HepG2 (cell line): ENCODE results near the gene NDUFA13. TPM values are rescaled to one million over a fixed set of nuclear protein-coding genes. Genes with fewer than 3 reads are reported as not detected.

Source experiments
- ATAC-seq: fragments of 200-7000 bp; cut with Tn5 transposase; 3 replicates; pipeline ENCODE4 v1.9.1; 2020; ENCODE audit warnings: mild to moderate bottlenecking, moderate library complexity
- BruUV-seq: library from RNA; stranded (reverse); fragments of 400-500 nt; replicated peaks from 2 replicates; lab custom pipeline; 2021; lab: Mats Ljungman, UMichigan
- CTCF ChIA-PET: fragments of 300-600 bp; formaldehyde crosslinking; extraction: SDS; loops from one replicate; lab custom pipeline; 2021; ENCODE audit warnings: low total read pairs, inconsistent platforms, low intra/inter-chr PET ratio; lab: Yijun Ruan, JAX
- POLR2A ChIA-PET: fragments of 350-600 bp; sonication (Branson Sonifier 250); formaldehyde crosslinking; loops from one replicate; lab custom pipeline; 2020; ENCODE audit warnings: antibody characterized with exemption, inconsistent platforms; lab: Yijun Ruan, JAX
- DNase-seq: peaks from one replicate; pipeline ENCODE4 v3.0.0-alpha.2; 2015; ENCODE audit warnings: low spot score
- FAIRE-seq: peaks from 3 replicates; lab custom pipeline; 2011; peaks lifted over from hg19 to GRCh38; lab: Jason Lieb, UNC
- H2AFZ ChIP-seq: one replicate; pipeline ENCODE4 v1.6.1; 2011; ENCODE audit warnings: low read length, inconsistent platforms
- H3K27ac ChIP-seq: fragments of 300-600 bp; 3 replicates; pipeline ENCODE4 v1.8.0; 2011; ENCODE audit warnings: mixed run types, mild to moderate bottlenecking, mixed read lengths, low read length, inconsistent platforms; ENCODE audit not compliant: insufficient read depth; ENCODE audit errors: extremely low read length
- H3K27me3 ChIP-seq, 2 experiments: fragments of 200-600 bp in 1 of 2; 2 replicates in 1 of 2; 3 replicates in 1 of 2; pipeline versions ENCODE4 v1.6.0 to v1.8.0; 2011; ENCODE audit warnings: low read length in 2 of 2, mild to moderate bottlenecking in 2 of 2, moderate library complexity in 2 of 2, inconsistent platforms in 1 of 2; ENCODE audit not compliant: insufficient read depth in 2 of 2, control insufficient read depth in 1 of 2
- H3K36me3 ChIP-seq, 2 experiments: fragments of 200-600 bp in 1 of 2; replicated peaks in 1 of 2; 2 replicates in 1 of 2; 3 replicates in 1 of 2; pipeline versions ENCODE4 v1.5.1 to v1.8.0; 2011; ENCODE audit warnings: low read length in 2 of 2, inconsistent platforms in 1 of 2; ENCODE audit not compliant: insufficient read depth in 2 of 2, control insufficient read depth in 1 of 2
- H3K4me1 ChIP-seq: 2 replicates; pipeline ENCODE4 v1.5.1; 2012; ENCODE audit warnings: low read length, inconsistent platforms; ENCODE audit not compliant: insufficient read depth
- H3K4me2 ChIP-seq: 2 replicates; pipeline ENCODE4 v1.6.0; 2011; ENCODE audit warnings: low read depth, low read length, inconsistent platforms
- H3K4me3 ChIP-seq, 3 experiments: fragments of 200-600 bp in 1 of 3; sonication (generic), shearing (Covaris generic) in 1 of 3; replicated peaks in 1 of 3; 2 replicates each; pipeline ENCODE4 v1.5.1; 2011 to 2016; ENCODE audit warnings: low read length in 3 of 3, inconsistent platforms in 2 of 3, low read depth in 2 of 3, mild to moderate bottlenecking in 2 of 3, control low read depth in 1 of 3, mixed read lengths in 1 of 3; ENCODE audit not compliant: insufficient read depth in 1 of 3
- H3K79me2 ChIP-seq: one replicate; pipeline ENCODE4 v1.6.1; 2011; ENCODE audit warnings: low read length, inconsistent platforms; ENCODE audit not compliant: insufficient read depth
- H3K9ac ChIP-seq: 2 replicates; pipeline ENCODE4 v1.6.0; 2011; ENCODE audit warnings: mild to moderate bottlenecking, low read depth, low read length, inconsistent platforms; ENCODE audit not compliant: insufficient read depth
- H3K9me3 ChIP-seq: 2 replicates; pipeline ENCODE4 v1.5.1; 2012; ENCODE audit warnings: mild to moderate bottlenecking, low read length
- H4K20me1 ChIP-seq: 2 replicates; pipeline ENCODE4 v1.6.0; 2011; ENCODE audit warnings: inconsistent platforms, mild to moderate bottlenecking, low read length, moderate library complexity; ENCODE audit not compliant: insufficient read depth
- AGO2 ChIP-seq: fragments of 200-400 bp; formaldehyde crosslinking; optimal IDR thresholded peaks from 2 replicates; pipeline ENCODE3; 2017; ENCODE audit warnings: mild to moderate bottlenecking, low read depth, low read length, moderate library complexity
- CCAR2 ChIP-seq: fragments of 200-400 bp; formaldehyde crosslinking; optimal IDR thresholded peaks from 2 replicates; pipeline ENCODE3; 2018; ENCODE audit warnings: low read depth, mild to moderate bottlenecking, low read length, moderate library complexity
- CHCHD3 ChIP-seq: sonication (generic); formaldehyde crosslinking; IDR thresholded peaks from 2 replicates; pipeline ENCODE4 v1.8.0; 2022; ENCODE audit warnings: mild to moderate bottlenecking, missing genetic modification reagents, moderate library complexity
- E2F2 ChIP-seq: sonication (generic); formaldehyde crosslinking; IDR thresholded peaks from 2 replicates; pipeline ENCODE4 v1.4.0; 2020; ENCODE audit warnings: missing genetic modification reagents, borderline replicate concordance
- HMG20A ChIP-seq: IDR thresholded peaks from 2 replicates; pipeline ENCODE4 v1.6.1; 2016; ENCODE audit warnings: borderline replicate concordance
- MED13 ChIP-seq: sonication (generic); formaldehyde crosslinking; IDR thresholded peaks from 2 replicates; pipeline ENCODE4 v1.5.0; 2020; ENCODE audit warnings: missing genetic modification reagents
- NR2F2 ChIP-seq: IDR thresholded peaks from 2 replicates; pipeline ENCODE4 v1.6.1; 2012; ENCODE audit warnings: low read depth, inconsistent platforms, borderline replicate concordance
- POLR2AphosphoS5 ChIP-seq: IDR thresholded peaks from 2 replicates; pipeline ENCODE4 v1.6.1; 2012; ENCODE audit warnings: low read depth, low read length
- RBM22 ChIP-seq: fragments of 200-400 bp; formaldehyde crosslinking; optimal IDR thresholded peaks from 2 replicates; pipeline ENCODE3; 2017; ENCODE audit warnings: mild to moderate bottlenecking, low read length, moderate library complexity
- YEATS2 ChIP-seq: sonication (generic); formaldehyde crosslinking; IDR thresholded peaks from 2 replicates; pipeline ENCODE4 v1.4.0; 2020; ENCODE audit warnings: missing genetic modification reagents, borderline replicate concordance
- ZBTB20 ChIP-seq: sonication (generic); formaldehyde crosslinking; IDR thresholded peaks from 2 replicates; pipeline ENCODE4 v1.8.1; 2023; ENCODE audit warnings: missing genetic modification reagents, low read depth, mild to moderate bottlenecking, borderline replicate concordance
- ZNF224 ChIP-seq: sonication (generic); formaldehyde crosslinking; IDR thresholded peaks from 2 replicates; pipeline ENCODE4 v1.5.0; 2020; ENCODE audit warnings: mild to moderate bottlenecking, missing genetic modification reagents
- ZNF577 ChIP-seq: sonication (generic); formaldehyde crosslinking; IDR thresholded peaks from 2 replicates; pipeline ENCODE4 v1.4.0; 2020; ENCODE audit warnings: mild to moderate bottlenecking, low read depth, missing genetic modification reagents, borderline replicate concordance
- ZNF609 ChIP-seq: sonication (generic); formaldehyde crosslinking; IDR thresholded peaks from 2 replicates; pipeline ENCODE4 v1.4.0; 2020; ENCODE audit warnings: mild to moderate bottlenecking, missing genetic modification reagents, borderline replicate concordance
- WGBS: methylation state at CpG from one replicate; pipeline ENCODE4 v1.1.6; 2017; ENCODE audit warnings: low lambda C conversion rate; 5-methylcytosine and 5-hydroxymethylcytosine counted together
- in situ Hi-C: cut with HindIII; loops from 2 replicates; pipeline ENCODE4 v1.10.0; 2017; ENCODE audit warnings: low pct_unique_long_range_greater_than_20kb; ENCODE audit not compliant: extremely low pct_ligation_motif_present
- intact Hi-C: fragments of 100-400 bp; cut with micrococcal nuclease; formaldehyde crosslinking; loops from one replicate; pipeline ENCODE4 v1.10.0; 2022; ENCODE audit not compliant: unreplicated experiment
- polyA plus RNA-seq, 8 experiments: library from polyadenylated mRNA; depleted of rRNA in 3 of 8; stranded (reverse) in 7 of 8; unstranded in 1 of 8; fragments of >200 nt; fragmentation: Illumina TruSeq in 4 of 8; extraction: Trizol in 4 of 8; gene quantifications; 2 replicates each; pipeline versions ENCODE4 v1.2.1 to v1.2.3, GENCODE V29; 2011 to 2016; ENCODE audit warnings: low read depth in 4 of 8, missing spikeins in 1 of 8, mixed read lengths in 1 of 8; ENCODE audit not compliant: insufficient read depth in 1 of 8
- total RNA-seq, 5 experiments: library from RNA; depleted of rRNA; stranded (reverse); fragments of >200 nt; fragmentation: Illumina TruSeq; extraction: Trizol; gene quantifications; 2 replicates each; pipeline ENCODE4 v1.2.3, GENCODE V29; 2016; ENCODE audit warnings: low read depth in 1 of 5

Gene NDUFA13
- total and polyA plus RNA-seq, 2 of the 13 experiments (the other 11 are each of a cell fraction or from before 2014, with no cell fraction given), result 337 to 366 TPM

- Histone ChIP-seq H4K20me1 (no peaks in the 10 kb centered on the region; the same call in 1 of the 2 replicates), H3K27me3 (no peaks in the 10 kb centered on the region), H3K9me3 (no peaks in the 10 kb centered on the region), H3K4me2 (no peak overlapping the region), H3K27ac (no peak overlapping the region), H3K4me1 (no peaks in the 10 kb centered on the region), H3K36me3 (peaks cover 8 to 29% of the 10 kb centered on the region in 2 experiments; a peak in 4 of 5 replicates), H3K79me2 (no peaks in the 10 kb centered on the region), H2AFZ (no peak overlapping the region), H3K9ac (no peak overlapping the region), H3K4me3 (no peak overlapping the region)
- ChIA-PET POLR2A (no interaction called here), CTCF (no interaction called here)
- in situ Hi-C loops (no loop called here), intact Hi-C loops (no loop called here)
- no TSS peak for BruUV-seq
- no peak for DNase-seq
- WGBS, result 74% methylated on average over 7 of the region's 11 CpGs
- TF ChIP-seq RBM22, result peak; percentile 96
- no peak for TF ChIP-seq ZNF224 (CRISPR knock-in tag)
- TF ChIP-seq NR2F2, result no peak
- peak; percentile 6 for TF ChIP-seq AGO2
- TF ChIP-seq E2F2 (CRISPR knock-in tag), result no peak
- TF ChIP-seq MED13 (CRISPR knock-in tag), result no peak
- TF ChIP-seq CHCHD3, result no peak
- 0 out of 2 replicates have a peak, but pooled peaks have one; percentile 15 for TF ChIP-seq POLR2AphosphoS5
- no peak for FAIRE-seq
- peak; percentile 16; the same call in 2 of the 3 replicates for ATAC-seq
Measured at GRCh38 chr19:19508217-19508616, 7.8 kb upstream of the NDUFA13 start.

GRCh38 chr19:19510432-19510831, 5.6 kb upstream of the NDUFA13 start:
- ChIA-PET CTCF (no interaction called here), POLR2A (no interaction called here)
- Histone ChIP-seq H4K20me1 (no peaks in the 10 kb centered on the region; the same call in 1 of the 2 replicates), H3K79me2 (no peaks in the 10 kb centered on the region), H2AFZ (no peak overlapping the region), H3K27me3 (no peaks in the 10 kb centered on the region), H3K4me3 (no peak overlapping the region), H3K36me3 (peaks cover 3 to 8% of the 10 kb centered on the region in 2 experiments; a peak in 3 of 5 replicates), H3K4me2 (no peak overlapping the region), H3K27ac (no peak overlapping the region), H3K9ac (no peak overlapping the region), H3K9me3 (no peaks in the 10 kb centered on the region), H3K4me1 (0 out of 2 replicates have a peak, but pooled peaks cover 4% of the 10 kb centered on the region)
- 74% methylated on average over 6 of the region's 6 CpGs for WGBS
- in situ Hi-C loops, result no loop called here
- no peak for DNase-seq
- ATAC-seq, result peak; percentile 9
- BruUV-seq, result no TSS peak
- intact Hi-C loops, result no loop called here
- no peak for FAIRE-seq
- TF ChIP-seq CCAR2, result no peak
- TF ChIP-seq ZNF609 (CRISPR knock-in tag), result no peak
- TF ChIP-seq ZBTB20 (CRISPR knock-in tag), result no peak
- no peak for TF ChIP-seq HMG20A (CRISPR knock-in tag)
- TF ChIP-seq YEATS2 (CRISPR knock-in tag), result no peak
- TF ChIP-seq ZNF577 (CRISPR knock-in tag), result no peak
